ENCODE data around the gene ANKH. TPM values are rescaled to one million over a fixed set of nuclear protein-coding genes. Genes with fewer than 3 reads are reported as not detected.

ANKH gene
- total and polyA plus RNA-seq, 2 donors (not counting 1 experiment from before 2014, with no cell fraction given): 13.7 to 71.1 TPM

DNA sequence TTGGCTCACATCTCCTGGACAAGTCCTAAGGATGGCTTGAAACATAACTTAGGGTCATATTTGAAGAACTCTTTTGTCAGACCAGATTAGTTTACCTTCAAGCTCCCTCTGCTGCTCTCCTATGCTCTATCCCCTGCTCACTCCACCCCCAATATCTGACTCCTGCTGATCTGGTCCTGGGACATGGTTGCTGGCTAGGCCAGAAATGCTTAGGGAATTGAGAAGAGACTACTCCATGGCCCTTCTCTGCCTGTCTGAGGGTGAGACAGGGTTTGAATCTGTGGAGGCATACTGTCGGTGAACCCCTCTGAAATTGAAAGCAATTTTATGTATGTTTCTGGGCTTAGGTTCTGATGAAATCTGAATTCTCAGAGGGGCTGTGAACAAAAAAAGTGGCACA, 203.8 kb downstream of the ANKH start:
- WGBS (ENCODE audit: insufficient coverage): 57% methylated on average over 1 of the region's 1 CpG
- Mint-ChIP-seq H3K4me3 (peak overlapping the region; percentile 84), H3K9me3 (ENCODE audit: insufficient read depth) (no peaks in the 10 kb centered on the region), H3K27me3 (no peaks in the 10 kb centered on the region), H3K27ac (peak overlapping the region; percentile 79), H3K4me1 (peaks cover 83% of the 10 kb centered on the region)
- H3K27me3 ChIP-seq (replicated peaks in 1 of 4; ENCODE audit: control extremely low read depth in 1 of 4, control insufficient read depth in 3 of 4, insufficient read depth in 4 of 4, low read length in 3 of 4): no peaks in the 10 kb centered on the region
- peak overlapping the region; percentile 48 for H3K4me2 ChIP-seq (replicated peaks; ENCODE audit: low read depth, low read length, poor library complexity, severe bottlenecking)
- peaks cover 70 to 80% of the 10 kb centered on the region in 2 donors for H3K4me1 ChIP-seq (ENCODE audit: control insufficient read depth in 2 of 2, insufficient read depth in 2 of 2, low read length in 2 of 2)
- intact Hi-C loops (cut with micrococcal nuclease): loop anchor here (5.0 to 10.0 kb wide), 7 partner anchors 85 to 1797 kb away; partner anchors contain the start of genes OTULINL and ZNF622
- TF ChIP-seq CTCF (IDR thresholded peaks at IDR 0.05): no peak
- TF ChIP-seq EZH2 (IDR thresholded peaks at IDR 0.05; ENCODE audit: borderline replicate concordance, insufficient read depth, low read depth, low read length, poor library complexity, severe bottlenecking): no peak
- H3K36me3 ChIP-seq (replicated peaks in 1 of 2; ENCODE audit: control extremely low read depth in 1 of 2, control insufficient read depth in 1 of 2, extremely low read depth in 1 of 2, insufficient read depth in 2 of 2, low read length in 1 of 2): peaks cover 0 to 4% of the 10 kb centered on the region in 2 experiments
- peak; percentile 20 for DNase-seq
- H3K27ac ChIP-seq (ENCODE audit: low read length in 2 of 2): peak overlapping the region in 1 of 2 donors; percentile 40
- POLR2A ChIA-PET: no interaction called here
- no peak overlapping the region for H3K4me3 ChIP-seq (ENCODE audit: control extremely low read depth in 1 of 5, extremely low read depth in 1 of 5, insufficient read depth in 1 of 5, low read depth in 2 of 5, low read length in 4 of 5)
- CTCF ChIA-PET: interaction anchor here (1.1 to 1.7 kb wide), 4 partner anchors 8 to 19 kb away, joined by 3 to 10 read pairs (median 5); no protein-coding TSS in a partner anchor
- H3K79me2 ChIP-seq (ENCODE audit: control insufficient read depth, insufficient read depth, low read length): peaks cover 82% of the 10 kb centered on the region
- H3K9ac ChIP-seq (ENCODE audit: low read length): no peak overlapping the region
- H4K20me1 ChIP-seq (ENCODE audit: control insufficient read depth, insufficient read depth, low read length, poor library complexity, severe bottlenecking): peaks cover 48% of the 10 kb centered on the region
- H2AFZ ChIP-seq (ENCODE audit: insufficient read depth, low read depth, low read length, poor library complexity, severe bottlenecking): no peak overlapping the region
- ATAC-seq (ENCODE audit: low read depth): no peak
- H3K9me3 ChIP-seq (ENCODE audit: control extremely low read depth in 1 of 3, control insufficient read depth in 2 of 3, insufficient read depth in 1 of 3, low read length in 2 of 3): no peaks in the 10 kb centered on the region

- Histone ChIP-seq H3K4me2 (replicated peaks; ENCODE audit: low read depth, low read length, poor library complexity, severe bottlenecking) (peak overlapping the region; percentile 80), H3K4me3 (ENCODE audit: control extremely low read depth in 1 of 5, extremely low read depth in 1 of 5, insufficient read depth in 1 of 5, low read depth in 2 of 5, low read length in 4 of 5) (no peak overlapping the region), H3K9me3 (ENCODE audit: control extremely low read depth in 1 of 3, control insufficient read depth in 2 of 3, insufficient read depth in 1 of 3, low read length in 2 of 3) (no peaks in the 10 kb centered on the region), H2AFZ (ENCODE audit: insufficient read depth, low read depth, low read length, poor library complexity, severe bottlenecking) (no peak overlapping the region), H3K79me2 (ENCODE audit: control insufficient read depth, insufficient read depth, low read length) (peaks cover 77% of the 10 kb centered on the region), H3K4me1 (ENCODE audit: control insufficient read depth in 2 of 2, insufficient read depth in 2 of 2, low read length in 2 of 2) (peaks cover 65 to 75% of the 10 kb centered on the region in 2 donors), H3K27me3 (replicated peaks in 1 of 4; ENCODE audit: control extremely low read depth in 1 of 4, control insufficient read depth in 3 of 4, insufficient read depth in 4 of 4, low read length in 3 of 4) (no peaks in the 10 kb centered on the region), H4K20me1 (ENCODE audit: control insufficient read depth, insufficient read depth, low read length, poor library complexity, severe bottlenecking) (peaks cover 47% of the 10 kb centered on the region), H3K9ac (ENCODE audit: low read length) (no peak overlapping the region), H3K27ac (ENCODE audit: low read length in 2 of 2) (no peak overlapping the region), H3K36me3 (replicated peaks in 1 of 2; ENCODE audit: control extremely low read depth in 1 of 2, control insufficient read depth in 1 of 2, extremely low read depth in 1 of 2, insufficient read depth in 2 of 2, low read length in 1 of 2) (peaks cover 0 to 4% of the 10 kb centered on the region in 2 experiments)
- H3K27me3 Mint-ChIP-seq: no peaks in the 10 kb centered on the region
- peak overlapping the region; percentile 95 for H3K4me3 Mint-ChIP-seq
- 85% methylated on average over 6 of the region's 8 CpGs for WGBS (ENCODE audit: insufficient coverage)
- ATAC-seq (ENCODE audit: low read depth) (no peak), DNase-seq (no peak)
- peaks cover 79% of the 10 kb centered on the region for H3K4me1 Mint-ChIP-seq
- H3K27ac Mint-ChIP-seq: peak overlapping the region; percentile 79
- POLR2A ChIA-PET: no interaction called here
- intact Hi-C loops (cut with micrococcal nuclease): loop anchor here (5.0 to 10.0 kb wide), 7 partner anchors 85 to 1798 kb away; partner anchors contain the start of genes OTULINL and ZNF622
- TF ChIP-seq EZH2 (IDR thresholded peaks at IDR 0.05; ENCODE audit: borderline replicate concordance, insufficient read depth, low read depth, low read length, poor library complexity, severe bottlenecking) (no peak), CTCF (IDR thresholded peaks at IDR 0.05) (no peak)
- CTCF ChIA-PET: interaction anchor here (1.1 to 1.7 kb wide), 5 partner anchors 9 to 19 kb away, joined by 3 to 10 read pairs (median 6); no protein-coding TSS in a partner anchor
- no peaks in the 10 kb centered on the region for H3K9me3 Mint-ChIP-seq (ENCODE audit: insufficient read depth)
Observed at GRCh38 chr5:14667290-14667689, 204.3 kb downstream of the ANKH start.
